ENCODE results near the gene TRIM10.
"Not testable (repeated sequence)": the region's sequence is repeated elsewhere in the genome, so short reads cannot be mapped to it uniquely, and the experiment has no call there.

Gene TRIM10

GRCh38 chr6:30127238-30128093, 33.5 kb downstream of the TRIM10 start:
- DNase-seq (ENCODE audit: low read depth): no peak

- DNase-seq (ENCODE audit: low read depth): no peak
These were observed 38.5 kb downstream of the TRIM10 start for GRCh38 chr6:30122515-30122914.

- no peak for DNase-seq (ENCODE audit: low read depth)
These were observed 39.3 kb downstream of the TRIM10 start for GRCh38 chr6:30121446-30122366.

GRCh38 chr6:30118691-30119090, 42.3 kb downstream of the TRIM10 start:
- not testable (repeated sequence) for DNase-seq (ENCODE audit: low read depth)

- no peak for DNase-seq (ENCODE audit: low read depth)
These were observed 44.3 kb downstream of the TRIM10 start for GRCh38 chr6:30116724-30117123.

GRCh38 chr6:30113841-30114240, 47.2 kb downstream of the TRIM10 start:
- no peak for DNase-seq (ENCODE audit: low read depth)

- DNase-seq (ENCODE audit: low read depth): no peak
These were observed 47.8 kb downstream of the TRIM10 start, which contains the start of gene TRIM31 for GRCh38 chr6:30113003-30113759. TRIM31 (minus strand) TSS chr6:30113090; CDS start chr6:30112805, 285 bp downstream.

- no peak for DNase-seq (ENCODE audit: low read depth)
These were observed 48.5 kb downstream of the TRIM10 start for GRCh38 chr6:30112402-30112994.

GRCh38 chr6:30111266-30111856, 49.6 kb downstream of the TRIM10 start:
- DNase-seq (ENCODE audit: low read depth): no peak

GRCh38 chr6:30104661-30105060, 56.4 kb downstream of the TRIM10 start:
- no peak for DNase-seq (ENCODE audit: low read depth)

GRCh38 chr6:30103872-30104179, 57.2 kb downstream of the TRIM10 start:
- no peak for DNase-seq (ENCODE audit: low read depth)

GRCh38 chr6:30102970-30103871, 57.8 kb downstream of the TRIM10 start:
- peak; percentile 71 for DNase-seq (ENCODE audit: low read depth)

- no peak for DNase-seq (ENCODE audit: low read depth)
These were observed 58.5 kb downstream of the TRIM10 start for GRCh38 chr6:30102414-30102969.
